Neuron (in vitro differentiated cells): Measurements from ENCODE around the gene DENND2D.

Source experiments
- H2AFZ ChIP-seq: one replicate; pipeline ENCODE4 v1.6.1; 2013; ENCODE audit warnings: low read depth, mild to moderate bottlenecking, inconsistent platforms, low read length, moderate library complexity
- H3K27me3 ChIP-seq: one replicate; pipeline ENCODE4 v1.6.1; 2013; ENCODE audit warnings: low read length; ENCODE audit not compliant: insufficient read depth
- H3K36me3 ChIP-seq: one replicate; pipeline ENCODE4 v1.6.1; 2013; ENCODE audit warnings: low read length; ENCODE audit not compliant: insufficient read depth
- H3K4me1 ChIP-seq: one replicate; pipeline ENCODE4 v1.6.1; 2013; ENCODE audit warnings: low read length; ENCODE audit not compliant: insufficient read depth
- H3K4me3 ChIP-seq: 2 replicates; pipeline ENCODE4 v1.5.1; 2013; ENCODE audit warnings: mild to moderate bottlenecking, low read length, moderate library complexity
- H3K9me3 ChIP-seq: one replicate; pipeline ENCODE4 v1.6.1; 2013; ENCODE audit warnings: low read length

DENND2D gene

DNA sequence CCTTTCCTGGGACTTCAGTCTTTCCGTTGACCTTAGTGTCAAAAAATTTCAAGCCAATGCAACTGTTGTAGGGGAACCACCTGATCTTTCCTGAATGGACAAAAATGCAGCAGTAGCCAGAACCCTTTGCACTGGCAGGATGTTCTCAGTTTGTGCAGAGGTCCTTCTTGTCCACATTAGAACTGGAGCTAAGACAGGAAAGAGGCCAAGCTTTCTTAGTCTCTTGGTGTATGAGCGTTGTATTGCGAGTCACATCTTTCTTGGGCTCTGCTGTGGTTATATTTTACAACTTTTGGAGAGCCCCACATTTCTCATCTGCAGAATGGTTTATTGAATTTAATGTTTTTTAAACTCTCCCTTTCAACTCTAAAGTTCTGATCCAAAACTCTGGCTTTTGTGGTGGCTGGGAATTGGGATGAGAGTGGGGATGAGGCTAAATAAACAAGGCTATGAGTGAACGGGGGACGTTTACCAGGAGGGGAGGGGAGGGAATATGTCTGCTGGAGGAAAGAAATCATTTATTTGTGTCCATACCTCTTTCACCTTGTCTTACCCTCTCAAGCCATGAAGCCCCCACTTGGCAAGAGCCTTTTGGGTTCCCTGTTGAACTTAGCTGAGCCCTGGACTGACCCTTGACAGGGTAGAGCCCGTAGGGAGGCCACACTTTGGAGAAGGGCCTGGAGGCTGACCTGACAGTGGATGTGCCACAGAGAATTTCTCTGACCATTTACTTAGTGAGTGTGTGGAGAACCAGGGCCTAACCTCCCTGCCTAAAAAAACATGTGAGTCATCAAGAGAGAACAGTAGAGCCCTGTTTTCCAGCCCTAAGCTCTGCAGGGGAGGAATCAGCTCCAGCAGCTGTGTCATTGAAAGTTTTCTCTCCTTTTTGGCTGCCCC, 27.7 kb upstream of the DENND2D start:
- no peak overlapping the region for H2AFZ ChIP-seq
- H3K4me1 ChIP-seq = peaks cover 9% of the 10 kb centered on the region
- no peaks in the 10 kb centered on the region for H3K36me3 ChIP-seq
- no peaks in the 10 kb centered on the region for H3K27me3 ChIP-seq
- no peak overlapping the region for H3K4me3 ChIP-seq
- no peaks in the 10 kb centered on the region for H3K9me3 ChIP-seq

DNA sequence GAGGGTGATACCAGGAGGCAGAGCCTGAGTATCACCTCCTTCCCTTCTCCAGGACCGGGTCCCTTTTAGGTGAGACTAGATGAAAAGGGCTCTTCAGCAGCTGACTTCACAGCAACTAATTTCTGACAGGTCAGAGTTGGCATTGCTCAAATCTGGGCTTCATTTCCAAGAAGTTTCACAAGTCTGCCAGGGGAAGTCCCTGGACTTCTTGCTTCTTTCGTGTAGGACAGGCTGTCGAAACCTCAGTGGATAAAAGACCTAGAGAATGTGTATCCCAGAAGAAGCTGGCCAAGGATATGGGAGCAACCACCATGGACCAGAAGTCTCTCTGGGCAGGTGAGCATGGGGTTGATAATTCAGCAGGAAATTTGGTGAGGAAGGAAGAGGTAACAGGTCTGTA, 27.0 kb upstream of the DENND2D start, which contains the start of gene CHI3L2:
TSS of gene CHI3L2 (plus strand) at position 280 of the 400 bp plus-strand sequence. CDS start at position 297, 17 bp downstream.
- Histone ChIP-seq H3K27me3 (no peaks in the 10 kb centered on the region), H3K36me3 (no peaks in the 10 kb centered on the region), H3K4me3 (no peak within 1 kb of the TSS), H3K9me3 (no peaks in the 10 kb centered on the region), H3K4me1 (peaks cover 9% of the 10 kb centered on the region), H2AFZ (no peak within 1 kb of the TSS)

DNA sequence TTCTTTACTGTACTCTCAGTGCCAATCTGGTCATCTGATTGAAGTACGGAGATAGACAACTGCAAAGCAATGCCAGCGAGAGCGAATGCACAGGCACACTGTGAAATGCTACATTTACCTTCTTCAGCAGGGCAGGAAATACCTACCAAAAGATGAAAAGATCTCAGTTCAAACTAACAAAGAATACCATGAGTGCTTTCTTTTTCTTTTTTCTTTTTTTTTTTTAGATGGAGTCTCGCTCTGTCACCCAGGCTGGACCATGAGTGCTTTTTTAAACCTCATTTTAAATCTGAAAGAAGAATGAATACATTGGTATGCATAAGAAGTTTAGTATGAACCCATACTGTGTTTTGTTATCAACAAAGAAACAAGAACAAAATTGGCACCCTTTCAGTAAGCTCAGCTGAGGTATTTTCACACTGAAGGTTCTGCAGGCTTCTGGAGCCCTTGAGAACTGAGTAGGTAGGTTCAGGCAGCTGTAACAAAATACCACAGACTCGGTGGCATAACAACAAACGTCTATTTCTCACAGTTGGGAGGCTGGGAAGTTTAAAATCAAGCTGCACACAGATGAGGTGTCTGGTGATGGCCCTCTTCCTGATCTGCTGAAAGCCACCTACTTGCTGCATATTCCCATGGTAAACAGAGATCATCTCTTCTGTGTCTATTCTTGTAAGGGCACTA, 25.4 kb upstream of the DENND2D start:
- no peak overlapping the region for H2AFZ ChIP-seq
- H3K27me3 ChIP-seq = no peaks in the 10 kb centered on the region
- no peaks in the 10 kb centered on the region for H3K9me3 ChIP-seq
- no peak overlapping the region for H3K4me3 ChIP-seq
- peaks cover 9% of the 10 kb centered on the region for H3K4me1 ChIP-seq
- H3K36me3 ChIP-seq = no peaks in the 10 kb centered on the region

DNA sequence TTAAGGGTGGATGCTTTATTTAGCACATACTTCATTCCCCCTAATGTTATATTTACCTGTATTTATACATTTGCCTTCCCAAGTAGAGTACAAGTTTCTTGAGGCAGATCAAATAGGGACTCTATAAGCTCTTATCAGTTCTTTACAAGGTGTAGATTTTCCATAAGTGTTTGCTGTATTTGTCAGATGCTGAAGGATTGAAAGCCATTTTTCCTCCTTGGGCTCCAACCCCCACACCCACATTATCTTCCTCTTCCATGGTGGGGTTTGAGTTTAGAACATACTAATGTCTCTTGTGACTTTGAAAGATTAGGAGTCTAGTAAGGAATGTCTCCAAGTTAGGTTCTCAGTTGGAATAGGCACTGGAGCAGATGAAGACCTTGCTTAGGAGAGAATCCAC, 24.6 kb upstream of the DENND2D start:
- Histone ChIP-seq H3K4me3 (no peak overlapping the region), H3K27me3 (no peaks in the 10 kb centered on the region), H2AFZ (no peak overlapping the region), H3K4me1 (peaks cover 11% of the 10 kb centered on the region), H3K9me3 (no peaks in the 10 kb centered on the region), H3K36me3 (no peaks in the 10 kb centered on the region)

DNA sequence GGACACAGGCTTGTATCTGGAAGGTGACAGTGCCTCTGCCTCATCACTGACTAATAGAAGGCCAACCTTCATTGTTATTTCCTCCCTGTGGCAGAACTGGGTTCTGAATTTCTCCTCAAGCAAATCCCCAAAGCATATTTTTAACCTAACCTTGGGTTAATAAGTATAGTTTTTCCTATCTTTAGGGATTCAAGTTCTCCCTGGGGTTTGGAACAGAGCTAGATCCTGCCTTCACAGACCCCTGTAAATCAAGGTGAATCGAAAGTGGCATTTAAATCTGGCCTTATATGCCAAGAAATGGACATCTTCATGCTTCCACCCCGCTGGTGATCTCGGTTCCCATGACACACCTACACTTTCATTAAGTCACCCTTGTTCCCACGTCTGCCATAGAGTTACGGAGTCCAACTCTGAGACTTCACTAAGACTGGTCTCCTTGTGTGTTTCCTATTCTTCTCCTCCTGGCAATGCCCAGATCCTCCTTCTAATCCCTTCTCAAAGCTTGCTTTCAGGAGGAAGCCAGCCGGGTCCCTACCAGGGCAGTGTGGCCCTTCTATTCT, 22.8 kb upstream of the DENND2D start:
- peaks cover 23% of the 10 kb centered on the region for H3K4me1 ChIP-seq
- no peak overlapping the region for H2AFZ ChIP-seq
- no peaks in the 10 kb centered on the region for H3K9me3 ChIP-seq
- H3K4me3 ChIP-seq = no peak overlapping the region
- no peaks in the 10 kb centered on the region for H3K27me3 ChIP-seq
- H3K36me3 ChIP-seq = no peaks in the 10 kb centered on the region

DNA sequence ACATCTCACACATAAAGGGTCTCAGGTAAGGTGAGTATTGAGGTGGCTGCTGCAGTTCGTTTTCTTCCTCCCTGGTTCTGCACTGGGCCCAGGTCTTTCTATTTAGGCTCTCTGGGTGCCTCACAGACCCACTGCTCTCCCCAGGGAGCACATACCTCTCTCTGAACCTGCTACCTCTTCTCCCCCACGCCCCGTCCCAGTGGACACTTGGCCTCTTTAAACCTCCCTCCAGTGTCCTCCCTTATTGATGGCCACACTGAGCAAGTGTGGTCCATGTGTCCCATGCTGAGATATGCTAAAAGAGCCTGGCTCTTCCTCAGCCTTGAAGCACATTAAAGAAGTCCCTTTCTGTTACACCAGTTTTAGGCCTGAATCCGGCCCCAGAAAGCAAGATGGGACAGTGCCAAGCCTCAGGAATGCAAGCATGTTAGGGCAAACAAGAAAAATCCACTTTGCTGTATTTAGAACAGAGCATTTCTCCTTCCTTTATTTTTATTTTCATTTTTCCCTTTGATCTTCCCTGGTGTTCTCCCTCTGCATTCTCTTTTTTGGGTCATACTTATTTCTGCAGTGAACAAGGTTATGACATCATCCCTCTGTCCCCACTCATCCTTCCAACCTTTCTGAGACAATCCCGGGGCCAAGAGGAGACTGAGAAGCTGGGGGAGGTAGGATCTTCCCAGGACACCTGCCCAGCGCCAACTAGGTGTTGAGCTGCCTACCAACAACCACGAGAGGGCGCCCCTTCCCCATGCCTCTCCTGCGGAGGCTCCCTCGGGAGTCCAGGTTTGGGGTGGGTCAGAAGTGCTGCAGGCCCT, 22.1 kb upstream of the DENND2D start:
- no peak overlapping the region for H2AFZ ChIP-seq
- no peaks in the 10 kb centered on the region for H3K27me3 ChIP-seq

DNA sequence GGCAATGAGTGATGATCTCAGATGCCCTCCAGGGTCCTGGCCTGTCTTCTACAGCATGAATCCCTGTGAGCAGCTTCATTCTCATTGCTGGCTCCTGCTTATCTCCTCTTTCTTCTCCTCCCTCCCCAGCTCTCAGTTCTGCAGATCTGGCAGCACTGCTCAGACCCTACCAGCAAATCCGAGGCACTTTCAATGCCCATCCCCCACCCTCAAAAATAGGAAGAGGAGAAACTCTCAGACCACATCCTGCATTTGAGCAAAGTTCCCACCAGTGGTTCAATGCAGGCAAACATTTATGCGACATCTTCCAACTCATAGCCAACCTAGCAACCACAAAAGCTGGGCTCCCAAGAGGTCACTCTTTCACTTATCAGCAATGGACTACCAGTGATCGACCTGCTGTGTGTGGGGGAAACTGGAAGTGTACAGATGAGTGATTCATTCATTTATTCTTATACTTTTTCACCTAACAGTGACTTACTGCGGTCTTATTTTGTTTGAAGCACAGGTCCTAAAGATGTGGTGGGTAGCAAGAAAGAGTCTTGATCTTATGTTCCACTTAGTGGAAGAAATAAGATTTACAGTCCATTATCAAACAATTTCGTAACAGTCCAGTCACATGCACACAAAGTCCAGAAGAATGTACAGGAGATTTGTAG, 21.3 kb upstream of the DENND2D start:
- H3K27me3 ChIP-seq = no peaks in the 10 kb centered on the region
- peaks cover 23% of the 10 kb centered on the region for H3K4me1 ChIP-seq

More for the DNA sequence above, 22.1 kb upstream of the DENND2D start:
- Histone ChIP-seq H3K9me3 (no peaks in the 10 kb centered on the region), H3K4me1 (peaks cover 23% of the 10 kb centered on the region), H3K36me3 (no peaks in the 10 kb centered on the region), H3K4me3 (no peak overlapping the region)

DNA sequence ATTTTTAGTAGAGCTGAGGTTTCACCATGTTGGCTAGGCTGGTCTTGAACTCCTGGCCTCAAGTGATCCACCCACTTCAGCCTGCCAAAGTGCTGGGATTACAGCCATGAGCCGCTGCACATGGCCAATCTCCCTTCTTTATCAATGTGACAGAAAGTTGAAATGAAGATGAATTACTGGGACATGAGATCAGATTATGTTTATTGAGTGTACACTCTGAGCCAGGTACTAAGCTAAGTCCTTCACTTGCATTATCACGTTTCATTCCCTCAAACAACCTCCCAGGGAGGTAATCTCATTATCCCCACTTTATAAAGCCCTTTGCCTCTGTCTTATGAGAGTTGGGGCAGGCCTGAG, 20.8 kb upstream of the DENND2D start:
- Histone ChIP-seq H2AFZ (no peak overlapping the region), H3K36me3 (no peaks in the 10 kb centered on the region), H3K4me3 (no peak overlapping the region), H3K27me3 (no peaks in the 10 kb centered on the region), H3K9me3 (no peaks in the 10 kb centered on the region), H3K4me1 (peaks cover 23% of the 10 kb centered on the region)

More for the DNA sequence above, 21.3 kb upstream of the DENND2D start:
- Histone ChIP-seq H2AFZ (no peak overlapping the region), H3K9me3 (no peaks in the 10 kb centered on the region), H3K4me3 (no peak overlapping the region), H3K36me3 (no peaks in the 10 kb centered on the region)

DNA sequence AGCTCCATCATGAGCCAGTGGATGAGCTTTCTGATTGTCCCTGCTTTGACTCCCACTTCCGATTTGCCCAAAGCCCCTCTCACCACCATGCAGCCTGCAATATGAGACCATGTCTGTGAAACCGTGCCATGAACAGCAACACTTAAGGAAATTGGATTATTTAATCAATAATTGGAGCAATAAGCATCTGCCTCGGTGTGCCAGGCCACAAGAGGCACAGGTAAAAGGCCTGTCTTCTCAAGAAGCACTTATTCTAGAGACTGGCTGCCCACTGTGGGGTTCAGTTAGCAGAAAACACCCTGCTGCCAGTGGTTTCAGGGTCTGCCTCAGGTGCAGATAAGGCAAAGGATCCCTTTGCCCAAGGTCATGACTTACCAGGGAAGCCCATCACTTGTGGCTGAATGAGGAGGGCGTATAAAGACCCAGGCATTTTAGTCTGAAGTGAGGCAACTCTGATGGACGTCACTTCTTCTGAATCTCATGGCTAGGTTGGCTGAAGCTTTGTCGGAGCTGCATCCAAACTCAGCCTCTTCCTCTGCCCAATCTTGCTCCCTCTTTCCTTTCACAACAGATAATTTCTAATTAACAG, 19.9 kb upstream of the DENND2D start:
- Histone ChIP-seq H3K36me3 (no peaks in the 10 kb centered on the region), H3K9me3 (no peaks in the 10 kb centered on the region), H3K4me3 (no peak overlapping the region), H3K4me1 (peaks cover 14% of the 10 kb centered on the region), H2AFZ (no peak overlapping the region), H3K27me3 (no peaks in the 10 kb centered on the region)

DNA sequence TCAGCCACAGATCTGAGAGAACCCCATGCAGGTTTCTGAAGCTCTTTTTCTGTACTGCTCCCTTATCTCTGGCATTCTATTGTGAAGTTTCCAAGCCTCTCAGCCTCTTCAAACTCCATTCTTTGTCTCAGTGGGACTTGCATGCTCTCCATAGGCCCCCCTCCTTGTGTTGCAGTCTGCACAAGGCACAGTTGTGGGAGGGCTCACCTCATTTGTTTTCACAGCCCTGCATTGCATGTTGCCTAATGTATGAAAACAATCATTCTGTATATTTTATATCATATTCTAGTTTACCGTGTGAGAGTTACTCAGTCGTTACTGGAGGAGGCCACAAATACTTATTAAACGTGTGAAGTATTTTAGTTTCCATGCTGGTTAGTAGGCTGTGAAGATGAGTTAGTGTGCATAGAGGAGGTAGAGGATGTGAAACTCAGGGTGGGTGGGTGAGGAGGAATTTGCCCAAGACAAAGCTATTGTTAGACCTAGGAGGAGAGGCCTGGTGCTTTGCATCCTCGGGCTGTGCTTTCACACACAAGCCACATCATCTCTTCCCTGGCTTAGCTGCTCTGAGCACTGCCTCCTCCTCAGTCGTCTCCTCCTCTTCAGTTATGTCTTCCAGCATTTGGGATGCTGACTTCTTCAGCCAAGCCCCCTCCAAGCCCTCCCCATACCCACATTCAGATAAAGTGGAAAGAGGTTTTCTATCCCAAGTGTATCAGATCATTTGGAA, 19.3 kb upstream of the DENND2D start:
- Histone ChIP-seq H3K4me3 (no peak overlapping the region), H3K27me3 (no peaks in the 10 kb centered on the region), H3K36me3 (no peaks in the 10 kb centered on the region), H3K9me3 (no peaks in the 10 kb centered on the region), H3K4me1 (peaks cover 13% of the 10 kb centered on the region), H2AFZ (peak overlapping the region; percentile 59)

DNA sequence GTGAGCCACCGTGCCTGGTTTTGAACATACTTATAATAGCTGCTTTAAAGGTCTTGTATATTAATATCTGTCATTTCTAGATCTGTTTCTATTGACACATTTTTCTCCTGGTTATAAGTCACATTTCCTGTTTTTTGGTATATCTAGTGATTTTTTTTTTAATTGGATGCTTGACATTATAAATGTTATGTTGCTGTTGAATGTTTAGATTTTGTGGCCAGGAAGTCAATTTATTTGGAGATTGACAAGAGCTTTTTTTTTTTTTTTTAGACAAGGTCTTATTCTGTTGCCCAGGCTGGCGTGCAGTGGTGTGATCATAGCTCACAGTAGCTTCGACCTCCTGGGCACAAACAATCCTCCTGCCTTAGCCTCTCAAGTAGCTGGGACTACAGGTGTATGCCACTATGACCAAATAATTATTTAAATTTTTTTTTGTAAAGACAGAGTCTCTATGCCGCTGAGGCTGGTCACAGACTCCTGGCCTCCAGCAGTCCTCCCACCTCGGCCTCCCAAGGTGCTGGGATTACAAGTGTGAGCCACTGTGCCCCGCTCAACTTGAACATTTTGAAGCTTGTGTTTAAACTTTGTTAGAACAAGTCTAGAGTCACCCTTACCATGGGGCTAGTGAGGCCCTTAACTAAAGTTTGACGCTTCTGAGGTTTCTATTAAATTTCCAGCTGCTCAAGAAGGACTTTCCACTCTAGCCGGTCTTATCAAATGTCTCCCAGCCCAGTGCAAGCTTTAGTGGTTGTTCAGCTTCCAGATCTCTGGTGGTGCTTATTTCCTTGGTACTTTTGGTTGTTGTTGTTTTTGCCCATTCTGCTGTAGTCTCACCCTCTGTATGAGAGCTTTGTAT, 18.5 kb upstream of the DENND2D start:
- Histone ChIP-seq H3K9me3 (no peaks in the 10 kb centered on the region), H3K36me3 (no peaks in the 10 kb centered on the region), H3K27me3 (no peaks in the 10 kb centered on the region), H2AFZ (peak overlapping the region; percentile 59), H3K4me1 (peaks cover 13% of the 10 kb centered on the region), H3K4me3 (no peak overlapping the region)
